ENCODE results near the gene COL13A1. TPM values are rescaled to one million over a fixed set of nuclear protein-coding genes. Genes with fewer than 3 reads are reported as not detected.
A peak's percentile ranks its signal among the peaks of the same experiment; 100 is the strongest.

COL13A1 gene
- total RNA-seq (2014; rRNA removed; shearing (Covaris generic)) = 0.11 TPM in 1 of 2 replicates, not detected in the other
- polyA plus RNA-seq (2015; cell fraction: cytosol; rRNA removed) = 0.22 and 0.30 TPM in 2 replicates
- polyA plus RNA-seq (2015; cell fraction: nucleus; rRNA removed) = 0.41 TPM in 1 of 2 replicates, not detected in the other

DNA sequence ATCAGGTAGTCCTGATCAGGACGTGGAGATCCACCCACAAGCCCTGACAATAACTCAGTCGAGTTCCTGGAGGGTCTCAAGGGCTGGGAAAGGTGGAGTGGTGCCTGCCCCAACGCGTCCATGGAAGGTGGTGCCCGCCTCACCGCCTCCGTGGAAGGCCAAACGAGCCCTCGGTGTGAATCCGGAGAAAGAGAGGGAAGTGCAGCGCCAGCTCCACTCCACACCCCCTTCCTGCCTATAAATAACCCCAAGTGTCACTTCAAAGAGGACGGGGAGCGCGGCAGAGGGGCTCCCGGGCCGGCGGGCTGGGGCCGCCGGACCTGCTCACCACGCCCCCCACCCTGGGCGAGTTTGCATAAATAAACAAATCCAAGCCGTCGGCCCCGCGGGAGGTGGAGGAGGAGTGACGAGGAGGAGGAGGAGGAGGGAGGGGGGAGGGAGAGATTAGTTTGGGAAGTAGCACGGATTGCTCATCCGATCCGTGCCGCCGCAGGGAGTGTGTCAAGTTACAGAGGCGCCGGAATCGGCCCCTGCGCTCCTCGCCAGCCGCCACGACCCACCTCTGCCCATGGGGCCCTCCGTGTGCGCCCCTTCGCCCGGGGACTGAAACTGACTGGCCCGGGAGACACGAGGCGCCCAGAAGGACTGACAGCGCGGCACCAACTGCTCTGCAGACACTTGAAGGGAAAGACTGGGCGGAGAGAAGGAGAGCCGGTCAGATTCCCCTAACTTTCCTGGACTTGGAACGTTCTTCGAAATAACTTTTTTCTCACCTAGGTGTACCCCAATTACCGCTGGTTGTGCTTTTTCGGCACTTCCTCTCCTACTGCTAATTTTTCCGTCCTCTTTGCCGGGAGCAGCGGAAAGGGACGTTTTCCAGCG lies at the start of gene COL13A1:
Gene COL13A1, plus strand, starts transcription at position 473 of the 882 bp plus-strand sequence. CDS start 518 bp downstream, outside the sequence.
- in situ Hi-C loops (cut with HindIII; ENCODE audit: low pct_unique_long_range_greater_than_20kb, low sequenced_read_pairs) = no loop called here
- DNase-seq (ENCODE audit: low read depth, low spot score) = no peak

DNA sequence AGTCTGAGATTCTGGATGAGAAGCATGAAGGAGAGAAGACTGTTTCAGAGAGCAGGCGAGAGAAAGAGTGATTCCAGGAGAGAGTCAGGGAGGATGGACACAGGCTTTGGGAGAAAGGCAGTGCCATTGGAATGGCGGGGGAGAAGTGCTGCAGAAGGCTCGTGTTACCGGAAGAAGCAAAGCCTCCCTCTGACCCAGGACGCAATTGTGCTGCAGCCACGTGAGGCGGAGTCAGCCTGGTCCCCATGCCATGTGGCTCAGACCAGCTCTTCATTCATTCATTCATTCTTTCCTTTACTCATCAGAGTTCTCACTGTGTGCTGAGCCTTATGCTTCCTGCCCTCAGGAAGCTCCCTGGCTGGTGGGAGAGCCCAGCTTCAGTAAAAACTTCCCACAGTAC lies 49.2 kb upstream of the COL13A1 start:
- no peak for DNase-seq (ENCODE audit: low read depth, low spot score)
- in situ Hi-C loops (cut with HindIII; ENCODE audit: low pct_unique_long_range_greater_than_20kb, low sequenced_read_pairs) = no loop called here

GRCh38 chr10:69756279-69756678 lies 45.4 kb upstream of the COL13A1 start:
- DNase-seq (ENCODE audit: low read depth, low spot score) = no peak
- in situ Hi-C loops (cut with HindIII; ENCODE audit: low pct_unique_long_range_greater_than_20kb, low sequenced_read_pairs) = no loop called here

DNA sequence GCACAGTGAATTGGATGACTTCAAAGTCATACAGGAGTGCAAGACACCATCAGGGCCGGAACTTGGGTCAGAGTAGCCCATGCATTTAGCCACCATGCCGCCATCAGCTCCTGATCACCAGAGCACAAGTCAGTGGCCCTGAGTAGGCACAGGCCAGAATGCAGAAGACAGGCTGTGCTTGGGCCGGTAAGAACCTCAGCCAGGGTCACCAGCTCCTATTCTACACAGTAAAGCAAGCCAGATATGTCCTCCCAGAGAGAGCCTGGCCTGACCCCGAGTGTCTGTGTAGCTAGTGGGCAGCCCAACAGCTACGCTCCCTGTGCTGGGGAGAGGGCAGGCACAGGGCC lies 44.5 kb upstream of the COL13A1 start:
- in situ Hi-C loops (cut with HindIII; ENCODE audit: low pct_unique_long_range_greater_than_20kb, low sequenced_read_pairs) = no loop called here
- DNase-seq (ENCODE audit: low read depth, low spot score) = no peak

GRCh38 chr10:69757553-69758309 lies 44.0 kb upstream of the COL13A1 start:
- in situ Hi-C loops (cut with HindIII; ENCODE audit: low pct_unique_long_range_greater_than_20kb, low sequenced_read_pairs) = no loop called here
- DNase-seq (ENCODE audit: low read depth, low spot score) = no peak

GRCh38 chr10:69758310-69758728 lies 43.4 kb upstream of the COL13A1 start:
- in situ Hi-C loops (cut with HindIII; ENCODE audit: low pct_unique_long_range_greater_than_20kb, low sequenced_read_pairs) = no loop called here
- DNase-seq (ENCODE audit: low read depth, low spot score) = no peak

GRCh38 chr10:69759641-69760040 lies 42.1 kb upstream of the COL13A1 start:
- no peak for DNase-seq (ENCODE audit: low read depth, low spot score)
- in situ Hi-C loops (cut with HindIII; ENCODE audit: low pct_unique_long_range_greater_than_20kb, low sequenced_read_pairs) = no loop called here

- DNase-seq (ENCODE audit: low read depth, low spot score) = no peak
- in situ Hi-C loops (cut with HindIII; ENCODE audit: low pct_unique_long_range_greater_than_20kb, low sequenced_read_pairs) = no loop called here
Measured at GRCh38 chr10:69760072-69760471, 41.6 kb upstream of the COL13A1 start.

GRCh38 chr10:69761320-69761719 lies 40.4 kb upstream of the COL13A1 start:
- no peak for DNase-seq (ENCODE audit: low read depth, low spot score)
- in situ Hi-C loops (cut with HindIII; ENCODE audit: low pct_unique_long_range_greater_than_20kb, low sequenced_read_pairs) = no loop called here

GRCh38 chr10:69766161-69766910 lies 35.4 kb upstream of the COL13A1 start:
- DNase-seq (ENCODE audit: low read depth, low spot score) = no peak
- in situ Hi-C loops (cut with HindIII; ENCODE audit: low pct_unique_long_range_greater_than_20kb, low sequenced_read_pairs) = no loop called here

GRCh38 chr10:69767793-69768192 lies 33.9 kb upstream of the COL13A1 start:
- in situ Hi-C loops (cut with HindIII; ENCODE audit: low pct_unique_long_range_greater_than_20kb, low sequenced_read_pairs) = no loop called here
- DNase-seq (ENCODE audit: low read depth, low spot score) = no peak

DNA sequence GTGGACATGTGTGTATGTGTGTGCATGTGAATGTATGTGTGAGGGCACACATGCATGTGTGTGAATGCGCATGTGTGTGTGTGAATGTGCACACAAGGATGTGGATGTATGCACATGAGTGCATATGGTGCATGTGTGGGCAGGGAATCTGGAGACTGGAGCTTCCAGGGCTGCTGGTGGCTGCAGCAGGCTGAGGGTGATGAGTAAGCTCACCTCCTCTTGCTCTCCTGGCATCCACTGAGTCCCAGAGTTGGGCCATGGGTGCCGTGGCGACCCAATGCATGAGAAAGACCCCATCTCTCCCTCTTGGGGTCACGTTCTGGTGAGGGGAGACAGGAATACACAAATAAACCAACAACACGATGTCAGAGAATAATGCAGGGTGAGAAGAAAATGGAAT lies 33.3 kb upstream of the COL13A1 start:
- DNase-seq (ENCODE audit: low read depth, low spot score) = no peak
- in situ Hi-C loops (cut with HindIII; ENCODE audit: low pct_unique_long_range_greater_than_20kb, low sequenced_read_pairs) = no loop called here

GRCh38 chr10:69769395-69769992 lies 32.2 kb upstream of the COL13A1 start:
- peak; percentile 17 for DNase-seq (ENCODE audit: low read depth, low spot score)
- in situ Hi-C loops (cut with HindIII; ENCODE audit: low pct_unique_long_range_greater_than_20kb, low sequenced_read_pairs) = no loop called here

GRCh38 chr10:69772933-69773704 lies 28.6 kb upstream of the COL13A1 start:
- no peak for DNase-seq (ENCODE audit: low read depth, low spot score)
- in situ Hi-C loops (cut with HindIII; ENCODE audit: low pct_unique_long_range_greater_than_20kb, low sequenced_read_pairs) = no loop called here

GRCh38 chr10:69774596-69774995 lies 27.1 kb upstream of the COL13A1 start:
- in situ Hi-C loops (cut with HindIII; ENCODE audit: low pct_unique_long_range_greater_than_20kb, low sequenced_read_pairs) = no loop called here
- peak; percentile 4 for DNase-seq (ENCODE audit: low read depth, low spot score)

DNA sequence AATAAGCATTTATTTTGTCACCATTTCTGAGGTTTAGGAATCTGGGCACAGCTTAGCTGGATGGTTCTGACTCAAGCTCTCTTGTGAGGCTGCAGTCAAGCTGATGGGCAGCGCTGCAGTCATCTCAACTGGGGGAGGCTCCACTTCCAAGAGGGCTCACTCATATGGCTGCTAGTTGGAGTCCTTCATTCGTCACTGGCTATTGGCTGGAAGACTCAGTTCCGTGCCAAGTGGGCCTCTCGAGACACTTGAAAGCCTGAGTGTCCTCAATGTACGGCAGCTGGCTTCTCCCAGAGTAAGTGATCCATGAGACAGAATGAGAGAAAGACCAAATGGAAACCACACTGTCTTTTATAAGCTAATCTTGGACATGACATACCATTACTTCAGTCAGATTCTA lies 21.6 kb upstream of the COL13A1 start:
- in situ Hi-C loops (cut with HindIII; ENCODE audit: low pct_unique_long_range_greater_than_20kb, low sequenced_read_pairs) = no loop called here

GRCh38 chr10:69781576-69781975 lies 20.1 kb upstream of the COL13A1 start:
- no peak for DNase-seq (ENCODE audit: low read depth, low spot score)
- in situ Hi-C loops (cut with HindIII; ENCODE audit: low pct_unique_long_range_greater_than_20kb, low sequenced_read_pairs) = no loop called here

More for the DNA sequence above, 21.6 kb upstream of the COL13A1 start:
- no peak for DNase-seq (ENCODE audit: low read depth, low spot score)

All from SK-MEL-5 (cell line).